T-helper 1 cell treated with Interleukin-12 subunit alpha and Interleukin-12 subunit beta and Interleukin-4 antibody, amounts not matched to agents 30 μg/mL and 1 μg/mL, for 36 hours (primary cell): Measurements from ENCODE around the gene KIRREL3.
"Not testable (repeated sequence)": the region's sequence is repeated elsewhere in the genome, so short reads cannot be mapped to it uniquely, and the experiment has no call there.

Source experiments
- H3K27ac Mint-ChIP-seq: one replicate; pipeline ENCODE4 v1.8.0; 2021; ENCODE audit warnings: mild to moderate bottlenecking, mixed read lengths
- H3K27me3 Mint-ChIP-seq: one replicate; pipeline ENCODE4 v1.8.0; 2021; ENCODE audit warnings: low read depth, mixed read lengths
- H3K36me3 Mint-ChIP-seq: one replicate; pipeline ENCODE4 v1.8.0; 2021; ENCODE audit warnings: low read depth, mixed read lengths
- H3K4me1 Mint-ChIP-seq: one replicate; pipeline ENCODE4 v1.8.0; 2021; ENCODE audit warnings: low read depth, mixed read lengths
- H3K4me3 Mint-ChIP-seq: one replicate; pipeline ENCODE4 v1.8.0; 2021; ENCODE audit warnings: mild to moderate bottlenecking, moderate library complexity, mixed read lengths
- H3K9me3 Mint-ChIP-seq: one replicate; pipeline ENCODE4 v1.8.0; 2021; ENCODE audit warnings: mixed read lengths

The KIRREL3 gene

GRCh38 chr11:126390272-126390867 is 610.2 kb downstream of the KIRREL3 start:
- Mint-ChIP-seq H3K27ac (no peak overlapping the region), H3K4me3 (no peak overlapping the region), H3K4me1 (peaks cover 9% of the 10 kb centered on the region), H3K27me3 (no peaks in the 10 kb centered on the region), H3K9me3 (no peaks in the 10 kb centered on the region), H3K36me3 (no peaks in the 10 kb centered on the region)

GRCh38 chr11:126387857-126388256 is 612.7 kb downstream of the KIRREL3 start:
- Mint-ChIP-seq H3K27me3 (no peaks in the 10 kb centered on the region), H3K36me3 (no peaks in the 10 kb centered on the region), H3K4me3 (no peak overlapping the region), H3K4me1 (peaks cover 9% of the 10 kb centered on the region), H3K9me3 (no peaks in the 10 kb centered on the region), H3K27ac (no peak overlapping the region)

- not testable (repeated sequence) for H3K36me3 Mint-ChIP-seq, H3K9me3 Mint-ChIP-seq, H3K27me3 Mint-ChIP-seq, H3K4me1 Mint-ChIP-seq, H3K4me3 Mint-ChIP-seq, H3K27ac Mint-ChIP-seq
Observed at GRCh38 chr11:126386729-126387071, 613.9 kb downstream of the KIRREL3 start.

GRCh38 chr11:126385991-126386728 is 614.4 kb downstream of the KIRREL3 start:
- no peak overlapping the region for H3K4me3 Mint-ChIP-seq
- no peaks in the 10 kb centered on the region for H3K9me3 Mint-ChIP-seq
- no peak overlapping the region for H3K27ac Mint-ChIP-seq
- H3K4me1 Mint-ChIP-seq: peaks cover 9% of the 10 kb centered on the region
- no peaks in the 10 kb centered on the region for H3K27me3 Mint-ChIP-seq
- no peaks in the 10 kb centered on the region for H3K36me3 Mint-ChIP-seq

GRCh38 chr11:126384449-126385070 is 616.0 kb downstream of the KIRREL3 start:
- H3K27ac Mint-ChIP-seq: no peak overlapping the region
- no peaks in the 10 kb centered on the region for H3K36me3 Mint-ChIP-seq
- H3K9me3 Mint-ChIP-seq: no peaks in the 10 kb centered on the region
- no peak overlapping the region for H3K4me3 Mint-ChIP-seq
- H3K27me3 Mint-ChIP-seq: no peaks in the 10 kb centered on the region
- peaks cover 9% of the 10 kb centered on the region for H3K4me1 Mint-ChIP-seq

GRCh38 chr11:126383339-126384335 is 616.9 kb downstream of the KIRREL3 start:
- Mint-ChIP-seq H3K36me3 (no peaks in the 10 kb centered on the region), H3K4me1 (peaks cover 9% of the 10 kb centered on the region), H3K27ac (no peak overlapping the region), H3K9me3 (no peaks in the 10 kb centered on the region), H3K4me3 (no peak overlapping the region), H3K27me3 (no peaks in the 10 kb centered on the region)

GRCh38 chr11:126382641-126383040 is 617.9 kb downstream of the KIRREL3 start:
- H3K4me1 Mint-ChIP-seq, H3K36me3 Mint-ChIP-seq, H3K4me3 Mint-ChIP-seq: not testable (repeated sequence)

GRCh38 chr11:126381960-126382359 is 618.6 kb downstream of the KIRREL3 start:
- H3K36me3 Mint-ChIP-seq, H3K9me3 Mint-ChIP-seq, H3K27me3 Mint-ChIP-seq, H3K4me3 Mint-ChIP-seq, H3K4me1 Mint-ChIP-seq, H3K27ac Mint-ChIP-seq: not testable (repeated sequence)

More at GRCh38 chr11:126382641-126383040, 617.9 kb downstream of the KIRREL3 start:
- not testable (repeated sequence) for H3K27ac Mint-ChIP-seq, H3K27me3 Mint-ChIP-seq, H3K9me3 Mint-ChIP-seq

- no peaks in the 10 kb centered on the region for H3K9me3 Mint-ChIP-seq
- H3K4me3 Mint-ChIP-seq: no peak overlapping the region
- no peaks in the 10 kb centered on the region for H3K4me1 Mint-ChIP-seq
- H3K36me3 Mint-ChIP-seq: no peaks in the 10 kb centered on the region
- no peak overlapping the region for H3K27ac Mint-ChIP-seq
- H3K27me3 Mint-ChIP-seq: no peaks in the 10 kb centered on the region
Observed at GRCh38 chr11:126380909-126381308, 619.7 kb downstream of the KIRREL3 start.

GRCh38 chr11:126378763-126379162 is 621.8 kb downstream of the KIRREL3 start:
- no peaks in the 10 kb centered on the region for H3K27me3 Mint-ChIP-seq
- no peaks in the 10 kb centered on the region for H3K4me1 Mint-ChIP-seq
- H3K36me3 Mint-ChIP-seq: no peaks in the 10 kb centered on the region
- H3K4me3 Mint-ChIP-seq: no peak overlapping the region
- H3K27ac Mint-ChIP-seq: no peak overlapping the region
- no peaks in the 10 kb centered on the region for H3K9me3 Mint-ChIP-seq

GRCh38 chr11:126375726-126376125 is 624.8 kb downstream of the KIRREL3 start:
- Mint-ChIP-seq H3K4me1 (no peaks in the 10 kb centered on the region), H3K27me3 (no peaks in the 10 kb centered on the region), H3K27ac (no peak overlapping the region), H3K9me3 (no peaks in the 10 kb centered on the region), H3K4me3 (no peak overlapping the region), H3K36me3 (no peaks in the 10 kb centered on the region)

- not testable (repeated sequence) for H3K36me3 Mint-ChIP-seq, H3K27ac Mint-ChIP-seq, H3K9me3 Mint-ChIP-seq, H3K4me3 Mint-ChIP-seq, H3K27me3 Mint-ChIP-seq, H3K4me1 Mint-ChIP-seq
Observed at GRCh38 chr11:126374562-126375300, 625.8 kb downstream of the KIRREL3 start.

GRCh38 chr11:126373389-126374066 is 627.0 kb downstream of the KIRREL3 start:
- not testable (repeated sequence) for H3K27ac Mint-ChIP-seq

More at GRCh38 chr11:126373389-126374066, 627.0 kb downstream of the KIRREL3 start:
- not testable (repeated sequence) for H3K4me1 Mint-ChIP-seq, H3K27me3 Mint-ChIP-seq, H3K9me3 Mint-ChIP-seq, H3K4me3 Mint-ChIP-seq, H3K36me3 Mint-ChIP-seq
